Tibial nerve (tissue), 4 donors: ENCODE measurements around the gene PRTFDC1. TPM values are rescaled to one million over a fixed set of nuclear protein-coding genes. Genes with fewer than 3 reads are reported as not detected.
A peak's percentile ranks its signal among the peaks of the same experiment; 100 is the strongest.

Experiments used
- DNase-seq, 2 donors: peaks; one replicate each; pipeline ENCODE4 v3.0.0-alpha.2; 2019; ENCODE audit warnings: low spot score in 2 of 2
- H3K27ac ChIP-seq, 4 donors: fragments of 200-600 bp; sonication (generic) in 3 of 4; one replicate each; pipeline ENCODE4 v1.5.1; 2017 to 2019; ENCODE audit warnings: mild to moderate bottlenecking in 1 of 4
- H3K27me3 ChIP-seq, 2 donors: fragments of 200-600 bp; sonication (generic) in 1 of 2; one replicate each; pipeline versions ENCODE4 v1.5.1 to v1.6.0; 2017 to 2019
- H3K36me3 ChIP-seq, 3 donors: fragments of 200-600 bp; sonication (generic); one replicate each; pipeline ENCODE4 v1.5.1; 2018 to 2019
- H3K4me1 ChIP-seq, 4 donors: fragments of 200-600 bp; sonication (generic) in 3 of 4; one replicate each; pipeline ENCODE4 v1.5.1; 2017 to 2019
- H3K4me3 ChIP-seq, 4 donors: fragments of 200-600 bp; sonication (generic) in 3 of 4; one replicate each; pipeline ENCODE4 v1.5.1; 2017 to 2019; ENCODE audit warnings: mild to moderate bottlenecking in 1 of 4, moderate library complexity in 1 of 4
- H3K9me3 ChIP-seq, 4 donors: fragments of 200-600 bp; sonication (generic) in 3 of 4; one replicate each; pipeline ENCODE4 v1.5.1; 2017 to 2019
- CTCF ChIP-seq, 5 experiments: fragments of 200-600 bp in 3 of 5; fragments of 450-650 bp in 2 of 5; sonication (generic) in 3 of 5; IDR thresholded peaks; one replicate each; pipeline ENCODE4 v1.5.1; 2016 to 2019; ENCODE audit warnings: antibody characterized with exemption in 5 of 5, mild to moderate bottlenecking in 3 of 5, moderate library complexity in 2 of 5
- EP300 ChIP-seq, 2 donors: sonication (generic); formaldehyde crosslinking; IDR thresholded peaks; one replicate each; pipeline ENCODE4 v1.6.1; 2017; ENCODE audit warnings: antibody characterized with exemption in 2 of 2, mild to moderate bottlenecking in 1 of 2
- POLR2A ChIP-seq, 2 donors: fragments of 450-650 bp; IDR thresholded peaks; one replicate each; pipeline ENCODE4 v1.6.1; 2017; ENCODE audit warnings: antibody characterized with exemption in 2 of 2, mild to moderate bottlenecking in 2 of 2, moderate library complexity in 2 of 2
- WGBS, 2 donors: methylation state at CpG; one replicate each; pipeline ENCODE4 v1.1.5; 2018; 5-methylcytosine and 5-hydroxymethylcytosine counted together
- total RNA-seq, 4 donors: library from RNA; depleted of rRNA; stranded (reverse); fragments of >200 nt; gene quantifications; one replicate each; pipeline ENCODE4 v1.1.0, GENCODE V29; 2016

The PRTFDC1 gene
- total RNA-seq, 4 donors from 2014 or later, result 0.78 to 5.7 (median 1.3) TPM

- H3K4me3 ChIP-seq, result no peak overlapping the region
- H3K9me3 ChIP-seq, result peaks cover 0 to 4% (median 1%) of the 10 kb centered on the region in 4 donors
- H3K4me1 ChIP-seq, result peaks cover 0 to 12% (median 0%) of the 10 kb centered on the region in 4 donors
- H3K36me3 ChIP-seq, result no peaks in the 10 kb centered on the region
- 81 to 83% methylated on average over 13 of the region's 13 CpGs for WGBS, 2 donors
- H3K27me3 ChIP-seq, result no peaks in the 10 kb centered on the region
- no peak for DNase-seq
- TF ChIP-seq POLR2A (IDR thresholded peaks at IDR 0.05), result no peak
- TF ChIP-seq CTCF (IDR thresholded peaks at IDR 0.05), result no peak
- TF ChIP-seq EP300 (IDR thresholded peaks at IDR 0.05), result no peak
- no peak overlapping the region for H3K27ac ChIP-seq
These were observed 81.1 kb downstream of the PRTFDC1 start for GRCh38 chr10:24871011-24871935.

DNA sequence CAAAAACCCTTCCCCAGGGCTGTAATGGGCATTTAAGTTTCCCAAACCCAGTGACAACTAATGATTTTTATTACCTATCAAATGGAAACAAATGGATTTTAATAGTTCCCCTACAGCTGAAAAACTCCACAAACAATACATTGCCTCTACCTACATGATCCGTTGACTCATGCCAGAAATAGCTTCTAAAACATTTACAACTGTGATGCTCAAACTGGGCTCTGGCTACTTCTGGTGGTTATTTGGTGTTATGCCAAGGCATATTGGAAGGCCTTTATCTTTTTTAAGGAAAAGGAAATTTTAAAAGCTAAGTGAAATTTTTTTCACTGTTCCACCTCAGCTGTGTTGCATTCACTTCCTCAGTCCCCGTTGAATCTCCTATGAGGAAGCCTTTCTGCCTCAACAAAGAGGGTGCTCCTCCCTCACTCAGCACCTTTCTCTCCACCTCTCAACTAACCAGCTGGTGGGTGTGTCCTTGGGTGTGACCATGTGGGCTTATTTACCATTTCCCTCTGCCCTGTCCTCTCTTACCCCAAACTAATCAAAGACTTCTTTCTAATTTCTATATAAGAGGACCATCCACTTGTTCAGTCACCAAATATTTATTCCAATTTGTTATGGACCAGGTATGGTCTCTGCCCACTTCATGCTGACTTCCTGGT lies 82.9 kb downstream of the PRTFDC1 start:
- Histone ChIP-seq H3K4me1 (peaks cover 0 to 12% (median 0%) of the 10 kb centered on the region in 4 donors), H3K36me3 (no peaks in the 10 kb centered on the region), H3K9me3 (peaks cover 0 to under 1% (median 0%) of the 10 kb centered on the region in 4 donors), H3K4me3 (no peak overlapping the region), H3K27ac (no peak overlapping the region), H3K27me3 (no peaks in the 10 kb centered on the region)
- no peak for TF ChIP-seq EP300 (IDR thresholded peaks at IDR 0.05)
- TF ChIP-seq CTCF (IDR thresholded peaks at IDR 0.05), result no peak
- TF ChIP-seq POLR2A (IDR thresholded peaks at IDR 0.05), result no peak
- WGBS, 2 donors, result 63 to 64% methylated on average over 2 of the region's 2 CpGs
- no peak for DNase-seq

DNA sequence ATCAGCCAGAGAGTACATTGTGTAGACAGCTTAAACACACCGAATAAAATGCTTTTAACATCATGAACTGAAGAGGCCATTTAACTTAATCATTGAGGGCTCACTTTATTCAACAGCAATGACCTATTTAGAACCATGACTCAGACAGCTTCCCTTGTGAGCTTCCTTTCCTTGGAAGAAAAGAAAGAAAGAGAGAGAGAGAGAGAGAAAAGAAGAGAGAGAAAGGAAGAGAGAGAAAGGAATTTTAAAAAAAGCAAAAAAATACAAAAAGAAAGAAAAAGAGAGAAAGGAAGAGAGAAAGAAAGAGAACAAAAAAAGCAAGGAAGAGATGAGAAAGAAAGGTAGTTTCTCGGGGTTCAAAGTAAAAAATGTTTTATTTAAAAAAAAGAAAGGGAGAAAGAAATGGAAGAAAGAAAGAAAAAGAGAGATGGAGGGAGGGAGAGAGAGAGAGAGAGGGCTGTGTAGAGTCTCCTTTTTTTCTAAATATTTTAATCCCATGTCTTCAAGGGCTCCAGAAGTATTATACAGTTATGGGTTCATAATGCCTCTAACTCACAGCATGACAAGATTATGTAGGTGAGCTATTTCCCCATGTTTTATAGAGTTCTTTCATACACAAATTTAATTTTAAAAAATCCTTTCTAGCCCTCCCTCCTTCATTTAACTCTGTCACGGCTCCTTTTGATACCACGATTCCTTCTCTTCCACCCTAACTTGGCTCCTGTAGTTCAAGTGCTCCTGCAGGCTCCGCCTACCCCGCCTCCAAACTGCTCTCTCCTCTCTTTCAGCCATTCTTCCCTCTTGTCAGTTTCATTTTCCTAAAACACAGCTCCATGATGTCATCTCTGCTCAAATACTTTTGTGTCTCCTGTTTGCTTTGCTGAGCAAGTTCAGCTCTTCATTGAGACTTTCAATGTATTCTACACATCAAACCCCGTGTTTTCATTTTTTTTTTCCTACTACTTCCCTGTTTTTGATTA lies 85.5 kb downstream of the PRTFDC1 start:
- 34 to 40% methylated on average over 7 of the region's 7 CpGs for WGBS, 2 donors
- peak overlapping the region in 2 of 4 donors; percentile 8 to 50 for H3K27ac ChIP-seq
- H3K9me3 ChIP-seq, result peaks cover 0 to 5% (median 0%) of the 10 kb centered on the region in 4 donors
- no peaks in the 10 kb centered on the region for H3K36me3 ChIP-seq
- DNase-seq, result peak; percentile 35 to 37
- no peaks in the 10 kb centered on the region for H3K27me3 ChIP-seq
- peaks cover 0 to 12% (median 0%) of the 10 kb centered on the region in 4 donors for H3K4me1 ChIP-seq
- TF ChIP-seq EP300 (IDR thresholded peaks at IDR 0.05), result peak in 1 of 2 donors; percentile 28
- no peak for TF ChIP-seq CTCF (IDR thresholded peaks at IDR 0.05)
- H3K4me3 ChIP-seq, result peak overlapping the region in 2 of 4 donors; percentile 0 to 26

DNA sequence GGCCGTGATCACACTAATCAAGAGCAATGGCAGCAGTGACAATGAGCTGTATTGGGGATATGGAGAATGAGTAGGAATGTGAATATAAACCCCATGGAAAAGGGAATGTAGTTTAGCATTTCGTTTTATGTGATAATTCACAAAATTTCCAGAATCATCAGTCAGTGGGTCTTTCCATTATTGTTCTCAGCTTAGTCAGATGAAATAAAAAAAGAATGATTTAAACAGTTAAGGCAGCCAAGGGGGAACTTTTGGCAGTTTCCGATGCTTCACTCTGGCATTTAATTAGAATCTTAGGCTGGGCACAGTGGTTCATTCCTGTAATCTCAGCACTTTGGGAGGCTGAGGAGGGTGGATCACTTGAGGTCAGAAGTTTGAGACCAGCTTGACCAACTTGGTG lies 86.6 kb downstream of the PRTFDC1 start:
- Histone ChIP-seq H3K9me3 (peaks cover 0 to 5% (median 0%) of the 10 kb centered on the region in 4 donors), H3K27me3 (no peaks in the 10 kb centered on the region), H3K36me3 (no peaks in the 10 kb centered on the region), H3K27ac (no peak overlapping the region), H3K4me3 (no peak overlapping the region), H3K4me1 (peaks cover 0 to 12% (median 0%) of the 10 kb centered on the region in 4 donors)
- DNase-seq, result no peak
- 80 to 89% methylated on average over 3 of the region's 3 CpGs for WGBS, 2 donors
- TF ChIP-seq CTCF (IDR thresholded peaks at IDR 0.05) (no peak), POLR2A (IDR thresholded peaks at IDR 0.05) (no peak), EP300 (IDR thresholded peaks at IDR 0.05) (no peak)
